Mucosa of gallbladder (tissue), 1 donor: ENCODE data around the gene TTC7B. TPM values are rescaled to one million over a fixed set of nuclear protein-coding genes. Genes with fewer than 3 reads are reported as not detected.
"Not testable (repeated sequence)": the region's sequence is repeated elsewhere in the genome, so short reads cannot be mapped to it uniquely, and the experiment has no call there.

Source experiments
- DNase-seq: peaks from one replicate; pipeline ENCODE4 v3.0.0-alpha.2; 2020; ENCODE audit warnings: low spot score
- total RNA-seq: library from RNA; stranded (reverse); gene quantifications from one replicate; pipeline ENCODE4 v1.2.1, GENCODE V29; 2021
- donor health status: DM: no; HTN: no; CAD: no.

The TTC7B gene, protein sequence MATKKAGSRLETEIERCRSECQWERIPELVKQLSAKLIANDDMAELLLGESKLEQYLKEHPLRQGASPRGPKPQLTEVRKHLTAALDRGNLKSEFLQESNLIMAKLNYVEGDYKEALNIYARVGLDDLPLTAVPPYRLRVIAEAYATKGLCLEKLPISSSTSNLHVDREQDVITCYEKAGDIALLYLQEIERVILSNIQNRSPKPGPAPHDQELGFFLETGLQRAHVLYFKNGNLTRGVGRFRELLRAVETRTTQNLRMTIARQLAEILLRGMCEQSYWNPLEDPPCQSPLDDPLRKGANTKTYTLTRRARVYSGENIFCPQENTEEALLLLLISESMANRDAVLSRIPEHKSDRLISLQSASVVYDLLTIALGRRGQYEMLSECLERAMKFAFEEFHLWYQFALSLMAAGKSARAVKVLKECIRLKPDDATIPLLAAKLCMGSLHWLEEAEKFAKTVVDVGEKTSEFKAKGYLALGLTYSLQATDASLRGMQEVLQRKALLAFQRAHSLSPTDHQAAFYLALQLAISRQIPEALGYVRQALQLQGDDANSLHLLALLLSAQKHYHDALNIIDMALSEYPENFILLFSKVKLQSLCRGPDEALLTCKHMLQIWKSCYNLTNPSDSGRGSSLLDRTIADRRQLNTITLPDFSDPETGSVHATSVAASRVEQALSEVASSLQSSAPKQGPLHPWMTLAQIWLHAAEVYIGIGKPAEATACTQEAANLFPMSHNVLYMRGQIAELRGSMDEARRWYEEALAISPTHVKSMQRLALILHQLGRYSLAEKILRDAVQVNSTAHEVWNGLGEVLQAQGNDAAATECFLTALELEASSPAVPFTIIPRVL
- 31.5 TPM for total RNA-seq

DNA sequence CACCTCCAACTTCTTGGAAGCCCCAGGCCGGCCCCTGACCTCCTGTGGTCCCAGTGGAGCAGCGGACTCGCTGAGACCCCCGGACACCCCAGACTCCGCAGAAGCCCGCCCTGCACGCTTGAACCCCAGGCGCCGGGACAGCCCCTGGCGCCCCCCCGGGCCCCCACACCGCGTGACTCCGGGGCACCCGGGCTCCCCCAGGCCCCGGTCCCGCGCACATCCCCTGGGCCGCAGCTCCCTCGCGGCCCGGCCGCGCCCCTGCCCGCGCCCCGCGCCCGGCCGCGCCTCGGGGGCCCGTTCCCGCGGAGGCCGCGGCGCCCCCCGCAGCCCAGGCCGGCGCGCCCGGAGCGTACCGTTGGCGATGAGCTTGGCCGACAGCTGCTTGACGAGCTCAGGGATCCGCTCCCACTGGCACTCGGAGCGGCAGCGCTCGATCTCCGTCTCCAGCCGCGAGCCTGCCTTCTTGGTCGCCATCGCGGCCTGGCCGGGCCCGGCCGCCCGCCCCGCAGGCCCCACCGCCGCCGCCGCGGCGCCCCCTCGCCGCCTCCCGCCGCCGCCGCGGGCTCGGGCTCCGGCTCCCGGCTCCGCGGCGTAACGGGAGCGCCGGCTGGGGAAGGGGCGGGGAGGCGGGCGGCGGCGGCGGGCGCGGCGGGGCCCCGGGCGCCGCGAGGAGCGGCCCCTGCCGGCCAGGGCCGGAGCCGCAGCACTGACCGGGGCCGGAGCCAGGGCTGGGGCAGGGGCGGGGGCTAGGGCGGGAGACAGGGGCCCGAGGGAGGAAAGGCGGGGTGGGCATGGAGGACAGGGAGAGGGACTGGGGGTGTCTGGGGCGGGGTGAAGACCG lies at the start of gene TTC7B:
Gene TTC7B (minus strand): TSS at position 609 of the 841 bp plus-strand sequence. CDS start 135 bp downstream, at position 474.
- DNase-seq = no peak

DNA sequence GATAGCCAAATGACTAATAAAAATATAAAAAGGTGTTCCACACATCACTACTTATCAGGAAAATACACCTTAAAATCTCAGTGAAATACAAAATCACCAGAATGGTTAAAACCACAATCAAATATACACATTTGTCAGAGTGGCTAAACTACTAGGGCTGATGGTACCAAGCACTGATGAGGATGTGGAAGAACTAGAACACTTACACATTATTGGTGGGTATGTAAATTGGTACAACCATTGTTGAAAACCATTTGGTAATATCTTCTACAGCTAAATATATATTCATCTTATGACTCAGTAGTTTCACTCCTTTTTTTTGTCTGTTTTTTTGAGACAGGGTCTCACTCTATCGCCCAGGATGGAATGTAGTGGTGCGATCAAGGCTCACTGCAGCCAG lies 48.5 kb upstream of the TTC7B start:
- DNase-seq = no peak

DNA sequence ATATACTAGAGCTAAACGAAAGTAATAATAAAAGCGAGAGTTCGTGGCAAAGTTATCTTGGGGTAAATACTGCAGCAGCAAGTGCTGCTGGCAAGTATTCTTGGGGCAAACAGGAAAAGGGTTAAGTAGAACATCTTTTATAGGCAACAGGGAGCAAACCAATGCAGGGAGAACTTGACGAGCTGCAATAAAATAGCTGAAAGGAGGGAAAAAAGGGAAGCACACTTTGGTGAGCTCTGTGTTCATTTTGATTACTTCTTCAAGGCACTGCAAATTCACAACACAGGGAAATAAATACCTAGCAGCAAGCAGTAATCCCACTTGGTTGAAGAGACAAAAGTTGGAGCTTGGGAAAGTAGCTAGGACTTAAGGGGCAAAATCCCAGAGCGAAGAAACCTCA lies 42.3 kb upstream of the TTC7B start:
- no peak for DNase-seq

DNA sequence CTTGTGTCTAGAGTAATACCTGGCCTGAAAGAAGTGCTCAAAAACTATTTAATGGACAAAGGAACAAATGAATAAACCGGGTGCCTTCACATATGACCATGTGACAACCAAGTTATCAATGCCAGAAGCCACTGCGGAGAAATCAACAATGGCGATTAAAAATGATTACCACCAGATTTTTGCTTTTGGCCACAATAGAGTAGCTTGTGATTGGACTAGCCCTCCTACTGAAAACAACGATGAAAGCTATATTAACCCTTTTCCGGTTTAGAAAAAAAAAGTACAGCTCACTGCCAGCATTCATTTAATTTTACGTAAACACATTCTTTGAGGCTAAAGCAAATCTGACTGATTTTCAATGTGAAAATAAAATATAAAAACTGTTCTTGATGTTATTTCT lies 41.6 kb upstream of the TTC7B start:
- no peak for DNase-seq

DNA sequence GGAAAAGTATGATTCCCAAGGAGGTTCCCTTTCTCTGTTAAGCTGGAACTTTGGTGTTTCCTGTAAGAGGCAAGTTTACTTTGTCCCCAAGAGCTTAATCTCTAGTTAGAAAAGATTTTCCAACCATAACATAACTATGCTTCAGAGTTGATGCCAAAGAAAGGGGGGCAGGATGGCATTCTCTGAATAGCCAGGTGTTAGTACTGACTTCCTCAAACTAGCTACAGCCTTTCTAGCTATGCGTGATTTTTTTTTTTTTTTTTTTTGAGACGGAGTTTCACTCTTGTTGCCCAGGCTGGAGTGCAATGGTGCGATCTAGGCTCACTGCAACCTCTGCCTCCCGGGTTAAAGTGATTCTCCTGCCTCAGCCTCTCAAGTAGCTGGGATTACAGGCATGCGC lies 39.9 kb upstream of the TTC7B start:
- DNase-seq = not testable (repeated sequence)

DNA sequence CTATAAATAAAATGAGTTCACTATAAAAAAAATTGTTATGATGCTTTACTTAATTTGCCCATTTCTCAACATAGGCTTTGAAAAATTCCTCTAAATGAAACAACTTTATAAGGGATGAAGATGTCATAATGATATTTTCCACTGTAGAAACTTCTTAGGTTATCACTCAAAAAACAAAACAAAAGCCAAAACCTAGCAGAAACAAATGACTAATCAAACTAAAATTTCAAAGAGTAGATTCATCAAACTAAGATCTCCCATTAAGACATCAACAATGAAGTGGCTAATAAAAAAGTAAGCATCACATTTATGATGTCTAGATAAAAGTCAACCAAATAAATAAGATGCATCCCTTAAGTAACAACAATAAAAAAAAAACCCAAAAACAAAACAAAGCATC lies 36.9 kb upstream of the TTC7B start:
- no peak for DNase-seq

DNA sequence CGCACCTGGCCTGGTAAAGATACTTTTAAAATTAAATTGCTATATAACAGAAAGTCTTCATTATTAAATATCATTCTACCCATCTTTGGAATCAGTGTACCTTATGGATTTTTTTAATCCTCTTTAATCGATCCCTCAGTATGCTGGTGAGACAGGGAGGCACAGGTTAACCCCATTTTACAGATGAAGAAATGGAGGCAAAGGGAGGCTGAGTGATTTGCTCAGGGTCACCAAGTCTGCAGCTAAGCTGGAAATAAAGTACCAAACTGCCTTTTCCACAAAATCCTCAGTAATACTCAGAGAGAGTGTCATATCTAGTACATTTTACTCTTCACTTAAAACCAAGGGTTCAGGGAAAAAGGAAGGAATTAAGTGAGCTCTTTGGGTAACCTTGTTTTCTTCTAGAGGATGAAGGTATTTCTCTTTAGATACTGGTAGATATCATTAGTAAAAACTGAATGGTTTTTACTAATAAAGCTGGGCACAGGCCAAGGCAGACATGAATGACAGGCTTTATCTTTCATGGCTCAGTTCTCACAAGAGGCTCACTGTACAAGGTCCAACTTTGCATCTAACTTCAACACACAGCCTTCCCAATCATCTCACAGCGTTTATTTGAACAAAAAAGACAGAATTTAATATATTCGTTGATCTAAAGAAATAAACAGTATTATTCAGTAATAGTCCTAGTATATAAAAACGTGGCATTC lies 35.3 kb upstream of the TTC7B start:
- no peak for DNase-seq

DNA sequence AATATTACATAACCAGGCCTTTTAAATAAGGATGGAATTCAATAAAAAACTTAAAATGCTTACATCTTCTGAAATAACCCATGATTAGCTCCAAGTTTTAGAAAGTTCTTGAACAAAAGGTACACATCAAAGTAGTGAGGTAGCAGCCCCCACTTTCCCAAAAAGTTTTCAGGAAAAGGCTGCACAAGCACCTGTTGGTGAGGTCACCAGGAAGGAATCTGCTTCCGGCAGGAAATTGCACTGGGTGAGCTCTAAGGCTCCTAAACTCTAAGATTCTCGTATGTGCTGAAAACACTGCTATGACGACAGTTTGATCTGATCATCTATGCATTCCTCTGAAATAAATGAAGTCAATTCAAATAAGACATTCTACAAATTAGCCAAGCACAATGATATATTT lies 34.3 kb upstream of the TTC7B start:
- DNase-seq = no peak

DNA sequence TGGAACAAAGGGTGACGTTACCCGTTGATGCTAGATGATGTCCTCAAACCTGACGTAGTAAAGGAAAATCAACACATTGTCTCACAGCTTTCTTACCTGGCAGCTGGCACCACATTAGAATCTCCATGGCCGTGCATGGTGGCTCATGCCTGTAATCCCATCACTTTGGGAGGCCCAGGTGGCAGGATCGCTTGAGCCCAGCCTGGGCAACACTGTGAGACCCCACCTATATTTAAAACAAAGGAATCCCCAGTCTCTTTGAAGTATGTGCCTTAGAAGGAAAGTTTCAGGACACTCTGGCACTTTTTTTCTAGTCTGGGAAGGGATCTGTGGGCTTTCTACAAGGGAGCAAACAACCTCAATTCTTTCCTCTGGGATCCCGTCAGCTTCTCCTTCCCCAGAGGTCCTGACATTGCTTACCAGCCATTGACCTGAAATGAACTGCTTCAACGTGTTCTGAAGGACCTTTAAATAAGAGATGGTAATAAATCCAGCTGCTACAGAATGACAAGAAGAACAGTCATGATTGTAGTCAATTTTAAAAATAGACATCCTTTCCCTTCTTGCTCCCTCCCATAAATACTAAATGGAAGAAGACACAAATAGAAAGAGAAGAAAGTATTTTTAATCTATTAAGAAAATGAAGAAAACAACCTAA lies 33.7 kb upstream of the TTC7B start:
- DNase-seq = no peak

DNA sequence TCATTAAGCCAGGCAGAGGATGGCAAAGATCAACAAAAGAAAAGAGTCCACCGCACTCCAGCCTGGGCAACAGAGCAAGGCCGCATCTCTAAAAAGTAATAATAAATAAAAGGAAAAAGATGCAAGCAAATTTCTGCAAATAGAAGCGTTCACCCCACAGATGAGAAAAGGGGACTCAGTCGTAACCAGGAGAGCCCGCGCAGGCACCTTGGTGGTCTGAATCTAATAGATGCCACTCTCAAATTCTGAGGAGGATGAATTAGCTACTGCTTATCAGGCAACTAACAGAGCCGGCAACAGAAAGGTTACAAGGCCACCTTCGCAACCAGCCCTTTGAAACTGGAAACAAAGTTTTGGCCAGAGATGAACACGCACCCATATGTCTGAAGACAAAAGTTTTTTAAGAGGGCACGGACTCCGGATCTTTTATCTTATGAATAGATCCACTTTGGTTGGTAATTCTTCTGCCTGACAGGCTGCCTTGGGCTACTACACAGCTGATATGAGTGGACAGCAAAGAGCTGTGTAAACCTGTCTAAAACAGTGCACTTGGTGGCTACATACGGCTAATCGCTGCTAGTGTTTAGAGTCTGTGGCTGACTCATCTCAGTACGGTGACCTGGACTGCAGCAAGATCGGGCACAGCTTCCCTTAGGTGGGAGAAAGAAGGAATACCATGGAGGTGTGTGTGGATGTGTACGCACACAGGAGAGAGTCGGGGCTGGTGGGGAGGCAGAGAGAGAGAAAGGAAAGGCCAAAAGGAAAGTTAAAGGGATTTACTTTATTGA lies 32.9 kb upstream of the TTC7B start:
- no peak for DNase-seq

DNA sequence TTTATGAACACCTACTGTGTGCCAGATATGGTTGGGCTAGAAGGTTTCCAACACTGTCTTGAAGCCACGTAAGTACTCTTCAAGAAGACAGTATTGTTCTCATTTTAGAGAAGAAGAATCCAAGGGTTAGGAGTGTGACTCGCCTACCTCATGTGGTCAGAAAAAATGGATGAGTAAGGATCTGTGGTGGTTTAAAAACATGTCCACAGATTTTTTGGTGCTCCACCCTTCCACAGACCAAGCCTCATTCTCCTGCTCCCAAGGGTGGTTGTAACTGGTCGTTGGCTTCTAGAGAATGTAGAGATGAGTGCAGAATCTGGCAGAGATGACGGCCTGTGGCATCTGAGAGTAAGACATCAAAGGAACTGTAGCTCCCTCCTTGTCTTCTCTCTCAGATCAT lies 30.3 kb upstream of the TTC7B start:
- no peak for DNase-seq

DNA sequence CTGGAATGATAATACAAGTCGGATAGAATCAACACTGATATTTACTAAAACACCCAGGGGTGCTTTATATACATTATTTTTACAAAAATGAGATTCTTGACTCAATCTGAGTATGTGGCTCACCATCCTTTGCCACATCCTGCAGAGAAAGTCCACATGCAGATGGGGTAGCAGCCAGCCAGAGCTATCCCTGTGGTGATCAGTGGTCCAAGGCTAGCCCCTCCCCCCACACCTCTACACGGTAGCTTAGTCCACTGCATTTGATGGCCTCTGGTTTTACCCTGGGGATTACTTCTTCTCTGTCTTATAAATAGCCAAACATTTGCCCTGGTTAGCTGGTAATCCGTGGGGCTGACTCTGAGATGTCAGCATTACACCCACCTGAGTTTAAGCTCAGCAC lies 28.1 kb upstream of the TTC7B start:
- no peak for DNase-seq

DNA sequence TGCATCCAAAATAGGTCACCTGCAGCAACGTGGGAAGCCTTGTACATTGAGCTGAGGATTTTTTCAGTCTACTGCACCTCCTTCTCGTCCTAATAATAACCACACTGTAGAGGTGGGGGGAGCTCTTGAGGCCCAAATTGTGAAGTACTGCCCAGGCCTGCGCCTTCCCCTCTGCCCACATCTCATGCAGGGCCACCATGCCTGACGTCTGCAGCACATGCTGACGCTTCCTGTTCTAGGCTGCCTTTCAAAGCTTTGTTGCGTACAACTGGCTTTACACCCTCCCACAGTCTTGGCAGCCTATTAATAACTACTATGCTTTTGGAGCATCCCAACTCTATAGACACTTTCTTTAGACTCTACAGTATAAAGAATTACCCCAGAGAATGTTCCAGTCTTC lies 26.5 kb upstream of the TTC7B start:
- no peak for DNase-seq

DNA sequence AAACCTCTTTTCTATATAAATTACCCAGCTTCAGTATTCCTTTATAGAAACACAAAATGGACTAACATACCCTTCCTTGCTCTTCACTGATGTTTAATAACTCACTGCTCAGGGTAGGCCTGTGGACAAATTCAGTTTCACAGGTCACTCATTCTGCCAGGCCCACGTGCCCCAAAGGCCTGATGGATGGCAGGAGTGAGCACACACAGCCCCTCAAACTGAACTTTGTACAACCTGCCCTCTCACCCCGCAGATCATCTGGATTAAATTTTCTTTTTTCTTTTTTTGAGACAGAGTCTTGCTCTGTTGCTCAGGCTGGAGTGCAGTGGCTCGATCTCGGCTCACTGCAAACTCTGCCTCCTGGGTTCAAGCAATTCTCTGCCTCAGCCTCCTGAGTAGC lies 24.4 kb upstream of the TTC7B start:
- not testable (repeated sequence) for DNase-seq

DNA sequence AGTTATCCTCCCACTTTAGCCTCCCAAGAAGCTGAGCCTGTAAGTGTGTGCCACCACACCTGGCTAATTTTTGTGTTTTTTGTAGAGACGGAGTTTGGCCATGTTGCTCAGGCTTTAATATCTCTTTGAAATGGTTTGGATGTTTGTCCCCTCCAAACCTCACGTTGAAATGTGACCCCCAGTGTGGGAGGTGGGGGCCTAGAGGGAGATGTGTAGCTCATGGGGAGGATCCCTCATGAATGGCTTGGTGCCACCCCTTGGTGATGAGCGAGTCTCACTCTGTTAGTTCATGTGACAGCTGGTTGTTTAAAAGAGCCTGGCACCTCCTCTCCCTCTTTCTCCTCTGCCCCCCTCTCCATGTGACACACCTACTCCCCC lies 23.6 kb upstream of the TTC7B start:
- no peak for DNase-seq

DNA sequence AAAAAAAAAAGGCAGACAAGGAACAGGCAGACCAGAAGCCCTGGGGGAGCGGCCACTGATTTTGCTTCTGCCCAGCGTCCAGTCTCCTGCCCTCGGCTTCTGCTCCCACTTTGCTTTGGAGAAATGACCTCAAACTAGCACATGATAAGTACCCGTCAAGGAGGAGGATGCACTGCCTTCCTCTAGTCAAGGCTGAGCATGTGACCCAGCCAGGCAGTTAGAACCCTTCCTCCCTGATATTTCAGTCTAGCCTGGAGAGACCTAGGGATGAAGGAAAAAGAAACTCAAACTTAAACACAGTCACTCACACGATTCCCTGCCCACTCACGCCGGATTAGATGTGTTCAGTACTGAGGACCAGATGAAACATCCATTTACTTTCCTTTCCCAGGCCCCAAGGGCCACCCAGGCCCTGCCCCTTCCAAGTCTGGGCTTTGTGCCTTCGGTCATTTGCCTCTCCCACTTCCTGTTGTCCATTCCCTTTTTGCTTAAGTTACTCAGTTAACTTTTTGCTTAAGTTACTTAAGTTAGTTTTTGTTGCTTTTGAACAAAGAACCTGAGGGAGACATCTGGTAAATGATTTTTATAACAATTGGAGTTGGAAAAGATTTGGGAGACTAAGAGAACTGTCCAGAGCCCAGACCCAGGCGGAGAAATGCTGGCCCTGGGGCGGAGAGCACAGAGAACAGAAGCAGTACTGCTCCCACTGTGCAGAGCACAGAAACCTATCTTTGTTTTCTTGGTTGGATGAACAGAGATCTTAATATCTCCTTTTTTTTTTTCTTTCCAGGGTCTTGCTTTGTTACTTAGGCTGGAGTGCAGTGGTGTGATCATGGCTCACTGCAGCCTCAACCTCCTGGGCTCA lies 23.0 kb upstream of the TTC7B start:
- DNase-seq = peak; percentile 19

DNA sequence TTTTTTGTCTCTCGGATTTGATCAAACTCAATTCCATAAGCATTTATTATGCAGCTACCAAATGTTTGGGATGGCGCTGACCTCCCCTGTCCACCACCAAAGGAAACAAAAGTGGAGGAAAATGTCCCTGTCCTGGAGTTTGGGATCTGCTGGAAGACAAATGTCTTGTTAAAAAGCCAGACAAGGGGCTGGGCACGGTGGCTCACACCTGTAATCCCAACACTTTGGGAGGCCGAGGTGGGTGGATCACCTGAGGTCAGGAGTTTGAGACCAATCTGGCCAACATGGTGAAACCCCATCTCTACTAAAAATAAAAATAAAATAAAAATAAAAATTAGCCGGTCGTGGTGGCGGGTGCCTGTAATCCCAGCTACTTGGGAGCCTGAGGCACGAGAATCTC lies 22.3 kb upstream of the TTC7B start:
- not testable (repeated sequence) for DNase-seq

DNA sequence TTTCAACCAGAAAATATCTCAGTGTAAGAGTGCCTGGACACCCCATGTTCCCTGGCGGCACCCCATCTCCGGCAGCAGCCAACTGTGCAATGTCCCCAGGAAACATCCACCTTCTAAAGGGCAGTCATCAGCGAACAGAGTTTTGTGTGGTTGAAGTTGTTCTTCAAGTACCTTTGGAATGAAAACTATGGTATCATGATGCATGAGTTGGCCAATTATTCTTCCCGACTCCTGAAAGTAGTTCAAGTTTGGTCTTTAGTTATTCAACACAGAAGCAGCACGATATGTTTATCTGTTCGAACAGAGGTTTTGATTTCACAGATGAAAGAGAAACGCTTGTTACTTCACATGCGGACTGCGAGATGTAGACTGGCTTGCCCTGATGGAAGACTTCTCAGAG lies 21.1 kb upstream of the TTC7B start:
- no peak for DNase-seq

DNA sequence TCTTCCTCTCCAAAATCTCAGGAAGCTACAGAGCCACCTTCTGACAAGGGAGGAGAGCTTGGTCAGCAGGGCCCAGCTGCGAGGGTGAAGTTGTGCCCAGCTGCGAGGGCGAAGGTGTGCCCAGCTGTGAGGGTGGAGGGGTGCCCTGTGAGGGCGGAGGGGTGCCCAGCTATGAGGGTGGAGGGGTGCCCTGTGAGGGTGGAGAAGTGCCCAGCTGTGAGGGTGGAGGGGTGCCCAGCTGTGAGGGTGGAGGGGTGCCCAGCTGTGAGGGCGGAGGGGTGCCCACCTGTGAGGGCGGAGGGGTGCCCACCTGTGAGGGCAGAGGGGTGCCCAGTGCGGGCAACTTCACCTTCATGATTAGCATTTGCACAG lies 20.4 kb upstream of the TTC7B start:
- no peak for DNase-seq
